Dedifferentiated amniotic fluid mesenchymal stem cell (primary cell): ENCODE results near the gene POLDIP3.

Source experiments
- DNase-seq: peaks from one replicate; pipeline ENCODE4 v3.0.0-alpha.2; 2016; ENCODE audit errors: extremely low spot score

Gene POLDIP3

GRCh38 chr22:42642806-42643633 lies 28.3 kb upstream of the POLDIP3 start:
- DNase-seq: no peak

GRCh38 chr22:42641801-42642413 lies 27.2 kb upstream of the POLDIP3 start:
- no peak for DNase-seq

GRCh38 chr22:42639541-42640241 lies 25.0 kb upstream of the POLDIP3 start:
- DNase-seq: no peak

GRCh38 chr22:42637555-42637954 lies 22.9 kb upstream of the POLDIP3 start:
- DNase-seq: no peak

GRCh38 chr22:42636506-42636905 lies 21.8 kb upstream of the POLDIP3 start:
- no peak for DNase-seq

- DNase-seq: peak; percentile 92
These were observed 20.8 kb upstream of the POLDIP3 start for GRCh38 chr22:42635531-42635930.

GRCh38 chr22:42633013-42633412 lies 18.3 kb upstream of the POLDIP3 start:
- no peak for DNase-seq

- DNase-seq: no peak
These were observed 17.4 kb upstream of the POLDIP3 start for GRCh38 chr22:42632096-42632495.

- no peak for DNase-seq
These were observed 16.4 kb upstream of the POLDIP3 start for GRCh38 chr22:42630901-42631602.

GRCh38 chr22:42630211-42630610 lies 15.5 kb upstream of the POLDIP3 start:
- no peak for DNase-seq

GRCh38 chr22:42627981-42628380 lies 13.3 kb upstream of the POLDIP3 start:
- no peak for DNase-seq

GRCh38 chr22:42626951-42627625 lies 12.4 kb upstream of the POLDIP3 start:
- DNase-seq: no peak

- DNase-seq: no peak
These were observed 11.7 kb upstream of the POLDIP3 start for GRCh38 chr22:42626431-42626830.

- DNase-seq: no peak
These were observed 10.7 kb upstream of the POLDIP3 start for GRCh38 chr22:42625416-42625815.

- no peak for DNase-seq
These were observed 9.9 kb upstream of the POLDIP3 start for GRCh38 chr22:42624551-42625106.

- DNase-seq: no peak
These were observed 9.2 kb upstream of the POLDIP3 start for GRCh38 chr22:42623756-42624441.

GRCh38 chr22:42623301-42623751 lies 8.6 kb upstream of the POLDIP3 start:
- DNase-seq: no peak

- DNase-seq: no peak
These were observed 7.5 kb upstream of the POLDIP3 start for GRCh38 chr22:42622061-42622710.

- DNase-seq: peak; percentile 75
These were observed 6.9 kb upstream of the POLDIP3 start for GRCh38 chr22:42621505-42622002.

- DNase-seq: no peak
These were observed 5.4 kb upstream of the POLDIP3 start for GRCh38 chr22:42620084-42620483.
